Measurements from ENCODE around the gene ANGPTL2.
A peak's percentile ranks its signal among the peaks of the same experiment; 100 is the strongest.

ANGPTL2 gene

GRCh38 chr9:127058011-127058644 lies 64.3 kb downstream of the ANGPTL2 start:
- FAIRE-seq = no peak
- DNase-seq (ENCODE audit: extremely low spot score, insufficient read length, low read depth) = no peak

GRCh38 chr9:127056446-127056845 lies 66.0 kb downstream of the ANGPTL2 start:
- DNase-seq (ENCODE audit: extremely low spot score, insufficient read length, low read depth) (no peak), FAIRE-seq (no peak)

GRCh38 chr9:127055745-127056402 lies 66.6 kb downstream of the ANGPTL2 start:
- DNase-seq (ENCODE audit: extremely low spot score, insufficient read length, low read depth) (no peak), FAIRE-seq (no peak)

GRCh38 chr9:127053960-127054359 lies 68.5 kb downstream of the ANGPTL2 start:
- FAIRE-seq (no peak), DNase-seq (ENCODE audit: extremely low spot score, insufficient read length, low read depth) (no peak)

- FAIRE-seq = no peak
These were observed 69.2 kb downstream of the ANGPTL2 start for GRCh38 chr9:127053057-127053821.

GRCh38 chr9:127051881-127052595 lies 70.4 kb downstream of the ANGPTL2 start:
- DNase-seq (ENCODE audit: extremely low spot score, insufficient read length, low read depth) = no peak
- no peak for FAIRE-seq

More at GRCh38 chr9:127053057-127053821, 69.2 kb downstream of the ANGPTL2 start:
- no peak for DNase-seq (ENCODE audit: extremely low spot score, insufficient read length, low read depth)

- FAIRE-seq (no peak), DNase-seq (ENCODE audit: extremely low spot score, insufficient read length, low read depth) (no peak)
These were observed 71.8 kb downstream of the ANGPTL2 start for GRCh38 chr9:127050591-127051001.

GRCh38 chr9:127050152-127050551 lies 72.3 kb downstream of the ANGPTL2 start:
- FAIRE-seq = no peak
- DNase-seq (ENCODE audit: extremely low spot score, insufficient read length, low read depth) = no peak

GRCh38 chr9:127049581-127049980 lies 72.9 kb downstream of the ANGPTL2 start:
- FAIRE-seq (no peak), DNase-seq (ENCODE audit: extremely low spot score, insufficient read length, low read depth) (no peak)

- peak; percentile 56 for FAIRE-seq
- peak; percentile 9 for DNase-seq (ENCODE audit: extremely low spot score, insufficient read length, low read depth)
These were observed 73.4 kb downstream of the ANGPTL2 start for GRCh38 chr9:127049044-127049443.

GRCh38 chr9:127047971-127048370 lies 74.5 kb downstream of the ANGPTL2 start:
- FAIRE-seq (no peak), DNase-seq (ENCODE audit: extremely low spot score, insufficient read length, low read depth) (no peak)

GRCh38 chr9:127045148-127045547 lies 77.3 kb downstream of the ANGPTL2 start:
- DNase-seq (ENCODE audit: extremely low spot score, insufficient read length, low read depth) (no peak), FAIRE-seq (no peak)

- DNase-seq (ENCODE audit: extremely low spot score, insufficient read length, low read depth) (no peak), FAIRE-seq (no peak)
These were observed 82.9 kb downstream of the ANGPTL2 start for GRCh38 chr9:127039492-127039891.

GRCh38 chr9:127038531-127038930 lies 83.9 kb downstream of the ANGPTL2 start:
- no peak for DNase-seq (ENCODE audit: extremely low spot score, insufficient read length, low read depth)
- FAIRE-seq = no peak

Data from GM18507 (cell line).